Neural cell (in vitro differentiated cells): ENCODE measurements around the gene GALNT12. TPM values are rescaled to one million over a fixed set of nuclear protein-coding genes. Genes with fewer than 3 reads are reported as not detected.

Experiments
- H2AFZ ChIP-seq: fragments of 200-600, 300-800 bp; sonication (generic), shearing (Covaris generic); 2 replicates; pipeline ENCODE4 v1.6.0; 2014; ENCODE audit warnings: low read depth, mild to moderate bottlenecking, antibody characterized with exemption, low read length, moderate library complexity
- H3F3A ChIP-seq: fragments of 200-600 bp; shearing (Covaris generic); 2 replicates; pipeline ENCODE4 v1.6.1; 2016; ENCODE audit warnings: mild to moderate bottlenecking, moderate library complexity, mixed read lengths, antibody characterized with exemption, low read length; ENCODE audit not compliant: insufficient read depth, poor library complexity, severe bottlenecking
- H3K27ac ChIP-seq: fragments of 200-600, 300-800 bp; sonication (generic), shearing (Covaris generic); 2 replicates; pipeline ENCODE4 v1.5.1; 2014; ENCODE audit warnings: mild to moderate bottlenecking, low read length, moderate library complexity
- H3K27me3 ChIP-seq: fragments of 300-800, 200-600 bp; sonication (generic), shearing (Covaris generic); 2 replicates; pipeline ENCODE4 v1.6.0; 2014; ENCODE audit warnings: mild to moderate bottlenecking, low read depth, low read length, moderate library complexity; ENCODE audit not compliant: insufficient read depth
- H3K36me3 ChIP-seq: fragments of 300-800, 200-600 bp; sonication (generic), shearing (Covaris generic); 2 replicates; pipeline ENCODE4 v1.5.1; 2014; ENCODE audit warnings: mild to moderate bottlenecking, antibody characterized with exemption, low read length, moderate library complexity; ENCODE audit not compliant: insufficient read depth
- H3K4me2 ChIP-seq: fragments of 300-800, 200-600 bp; sonication (generic), shearing (Covaris generic); 2 replicates; pipeline ENCODE4 v1.6.0; 2014; ENCODE audit warnings: mild to moderate bottlenecking, low read length
- H3K4me3 ChIP-seq: fragments of 300-800, 200-600 bp; sonication (generic), shearing (Covaris generic); 2 replicates; pipeline ENCODE4 v1.5.1; 2014; ENCODE audit warnings: mild to moderate bottlenecking, low read length, moderate library complexity
- H3K79me2 ChIP-seq: fragments of 200-600 bp; shearing (Covaris generic); replicated peaks from 2 replicates; pipeline ENCODE4 v1.6.0; 2014; ENCODE audit warnings: mild to moderate bottlenecking, low read length, moderate library complexity; ENCODE audit not compliant: insufficient read depth
- H3K9ac ChIP-seq: fragments of 300-800, 200-600 bp; sonication (generic), shearing (Covaris generic); 2 replicates; pipeline ENCODE4 v1.6.1; 2016; ENCODE audit warnings: mild to moderate bottlenecking, low read length, mixed read lengths
- H3K9me2 ChIP-seq: fragments of 200-600 bp; shearing (Covaris generic); 2 replicates; pipeline ENCODE4 v1.6.1; 2016; ENCODE audit warnings: mild to moderate bottlenecking, low read length, mixed read lengths; ENCODE audit not compliant: insufficient read depth
- H3K9me3 ChIP-seq: fragments of 200-600, 300-800 bp; sonication (generic), shearing (Covaris generic); 2 replicates; pipeline ENCODE4 v1.6.1; 2016; ENCODE audit warnings: mild to moderate bottlenecking, mixed run types, low read length, moderate library complexity, mixed read lengths
- H4K20me1 ChIP-seq: fragments of 200-600 bp; shearing (Covaris generic); 2 replicates; pipeline ENCODE4 v1.6.1; 2016; ENCODE audit warnings: mild to moderate bottlenecking, mixed run types; ENCODE audit not compliant: insufficient read depth
- EP300 ChIP-seq: fragments of 450-650 bp; conservative IDR thresholded peaks from 2 replicates; pipeline ENCODE4 v1.6.1; 2014; ENCODE audit warnings: antibody characterized with exemption, mild to moderate bottlenecking, moderate library complexity; ENCODE audit not compliant: poor library complexity, severe bottlenecking
- EZH2 ChIP-seq: fragments of 200-600, 300-800 bp; shearing (Covaris generic), sonication (generic); IDR thresholded peaks from 2 replicates; pipeline ENCODE4 v1.6.1; 2014; ENCODE audit warnings: antibody characterized with exemption, low read length, borderline replicate concordance, mild to moderate bottlenecking; ENCODE audit not compliant: insufficient read depth, poor library complexity, severe bottlenecking
- MXI1 ChIP-seq: fragments of 450-650 bp; conservative IDR thresholded peaks from 2 replicates; pipeline ENCODE4 v1.6.1; 2014; ENCODE audit warnings: antibody characterized with exemption, mild to moderate bottlenecking; ENCODE audit not compliant: poor library complexity, severe bottlenecking
- POLR2AphosphoS5 ChIP-seq: IDR thresholded peaks from 2 replicates; pipeline ENCODE4 v1.6.1; 2012
- RAD21 ChIP-seq: fragments of 450-650 bp; conservative IDR thresholded peaks from 2 replicates; pipeline ENCODE4 v1.6.1; 2014; ENCODE audit warnings: antibody characterized with exemption, mild to moderate bottlenecking, moderate library complexity
- TAF1 ChIP-seq: IDR thresholded peaks from 2 replicates; pipeline ENCODE4 v1.6.1; 2012; ENCODE audit warnings: low read depth
- polyA plus RNA-seq: library from polyadenylated mRNA; depleted of rRNA; stranded (reverse); fragments of >200 nt; gene quantifications from 2 replicates; pipeline ENCODE4 v1.2.3, GENCODE V29; 2014
- TF ChIP-seq, protein P1 (sequence below): fragments of 450-650 bp; IDR thresholded peaks from 2 replicates; pipeline ENCODE4 v1.5.1; 2014; ENCODE audit warnings: antibody characterized with exemption, mild to moderate bottlenecking, moderate library complexity; ENCODE audit not compliant: poor library complexity, severe bottlenecking

Gene GALNT12
- polyA plus RNA-seq, 1 donor from 2014 or later: 8.4 TPM

DNA sequence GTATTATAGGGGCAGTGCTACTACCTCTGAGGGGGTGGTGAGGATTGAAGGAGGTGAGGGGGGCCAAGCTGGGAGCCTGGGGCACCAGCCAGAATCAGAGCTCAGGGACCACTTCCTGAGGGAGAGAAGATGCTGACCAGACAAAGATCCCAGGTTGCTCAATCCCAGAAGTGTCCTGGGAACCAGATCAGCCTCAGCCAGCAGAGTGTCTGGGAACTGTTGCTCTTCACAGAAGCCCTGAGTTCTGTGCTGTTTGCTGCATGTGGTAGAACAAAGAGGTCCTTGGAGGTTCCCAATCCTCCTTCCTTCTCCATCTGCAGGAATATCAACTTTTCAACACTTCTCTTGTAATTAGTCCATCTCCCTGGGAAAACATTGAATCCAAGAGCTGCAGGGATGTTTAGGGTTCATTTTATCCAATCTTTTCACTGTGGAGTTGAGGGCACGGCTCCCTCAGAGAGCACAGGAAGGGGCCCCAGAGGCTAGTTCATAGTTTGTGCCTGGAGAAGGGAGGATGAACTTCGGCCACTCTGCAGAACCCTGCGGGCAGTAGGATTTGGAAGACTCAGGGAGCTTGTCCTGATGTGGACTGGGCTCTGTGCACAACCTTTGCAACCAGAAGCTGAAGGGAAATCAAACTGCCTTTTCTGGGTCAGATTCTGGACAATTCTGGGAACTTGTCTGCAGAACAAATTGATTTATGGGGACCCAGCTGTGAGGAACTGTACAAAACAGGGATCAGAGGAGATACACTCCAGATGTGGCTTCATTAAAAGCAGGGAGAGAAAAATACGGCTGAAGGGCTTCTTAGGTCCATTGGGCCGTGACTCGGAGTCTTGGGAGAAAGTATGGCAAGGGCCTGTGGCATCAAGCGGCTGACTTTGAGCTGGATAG, 57.1 kb downstream of the GALNT12 start:
- H3F3A ChIP-seq: no peaks in the 10 kb centered on the region
- H3K4me2 ChIP-seq: no peak overlapping the region
- no peaks in the 10 kb centered on the region for H3K79me2 ChIP-seq
- H3K9me3 ChIP-seq: no peaks in the 10 kb centered on the region
- no peaks in the 10 kb centered on the region for H3K27me3 ChIP-seq
- no peak overlapping the region for H2AFZ ChIP-seq
- H3K4me3 ChIP-seq: no peak overlapping the region
- no peaks in the 10 kb centered on the region for H3K36me3 ChIP-seq
- H3K9me2 ChIP-seq: no peaks in the 10 kb centered on the region
- H3K9ac ChIP-seq: no peak overlapping the region
- no peak overlapping the region for H3K27ac ChIP-seq
- H4K20me1 ChIP-seq: no peaks in the 10 kb centered on the region
- TF ChIP-seq TAF1 (no peak), EZH2 (no peak), RAD21 (no peak)

GRCh38 chr9:98865284-98865875, 57.9 kb downstream of the GALNT12 start:
- H4K20me1 ChIP-seq: no peaks in the 10 kb centered on the region
- H3F3A ChIP-seq: no peaks in the 10 kb centered on the region
- H3K79me2 ChIP-seq: no peaks in the 10 kb centered on the region
- H2AFZ ChIP-seq: no peak overlapping the region
- no peak for TF ChIP-seq RAD21
- H3K4me3 ChIP-seq: no peak overlapping the region
- no peak overlapping the region for H3K9ac ChIP-seq
- H3K9me2 ChIP-seq: no peaks in the 10 kb centered on the region
- H3K36me3 ChIP-seq: no peaks in the 10 kb centered on the region
- no peak overlapping the region for H3K27ac ChIP-seq
- H3K27me3 ChIP-seq: no peaks in the 10 kb centered on the region
- no peak overlapping the region for H3K4me2 ChIP-seq
- no peaks in the 10 kb centered on the region for H3K9me3 ChIP-seq

- Histone ChIP-seq H3K9me2 (no peaks in the 10 kb centered on the region), H4K20me1 (no peaks in the 10 kb centered on the region), H3K9ac (no peak overlapping the region), H3K9me3 (no peaks in the 10 kb centered on the region), H3K36me3 (no peaks in the 10 kb centered on the region), H2AFZ (no peak overlapping the region), H3K27me3 (no peaks in the 10 kb centered on the region), H3K27ac (no peak overlapping the region), H3F3A (no peaks in the 10 kb centered on the region), H3K4me3 (no peak overlapping the region), H3K79me2 (no peaks in the 10 kb centered on the region), H3K4me2 (no peak overlapping the region)
- TF ChIP-seq EZH2 (no peak), MXI1 (no peak), POLR2AphosphoS5 (no peak), RAD21 (no peak), EP300 (no peak), TAF1 (no peak)
- TF ChIP-seq, protein P1, sequence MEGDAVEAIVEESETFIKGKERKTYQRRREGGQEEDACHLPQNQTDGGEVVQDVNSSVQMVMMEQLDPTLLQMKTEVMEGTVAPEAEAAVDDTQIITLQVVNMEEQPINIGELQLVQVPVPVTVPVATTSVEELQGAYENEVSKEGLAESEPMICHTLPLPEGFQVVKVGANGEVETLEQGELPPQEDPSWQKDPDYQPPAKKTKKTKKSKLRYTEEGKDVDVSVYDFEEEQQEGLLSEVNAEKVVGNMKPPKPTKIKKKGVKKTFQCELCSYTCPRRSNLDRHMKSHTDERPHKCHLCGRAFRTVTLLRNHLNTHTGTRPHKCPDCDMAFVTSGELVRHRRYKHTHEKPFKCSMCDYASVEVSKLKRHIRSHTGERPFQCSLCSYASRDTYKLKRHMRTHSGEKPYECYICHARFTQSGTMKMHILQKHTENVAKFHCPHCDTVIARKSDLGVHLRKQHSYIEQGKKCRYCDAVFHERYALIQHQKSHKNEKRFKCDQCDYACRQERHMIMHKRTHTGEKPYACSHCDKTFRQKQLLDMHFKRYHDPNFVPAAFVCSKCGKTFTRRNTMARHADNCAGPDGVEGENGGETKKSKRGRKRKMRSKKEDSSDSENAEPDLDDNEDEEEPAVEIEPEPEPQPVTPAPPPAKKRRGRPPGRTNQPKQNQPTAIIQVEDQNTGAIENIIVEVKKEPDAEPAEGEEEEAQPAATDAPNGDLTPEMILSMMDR: no peak
Measured at GRCh38 chr9:98866435-98867102, 59.1 kb downstream of the GALNT12 start.
